Astrocyte (in vitro differentiated cells and primary cell): ENCODE data around the gene ASB16. TPM values are rescaled to one million over a fixed set of nuclear protein-coding genes. Genes with fewer than 3 reads are reported as not detected.

Experiments used
- DNase-seq: peaks from one replicate; pipeline ENCODE4 v3.0.0-alpha.2; 2010; ENCODE audit warnings: low read depth
- FAIRE-seq: peaks from 2 replicates; lab custom pipeline; 2011; peaks lifted over from hg19 to GRCh38; lab: Jason Lieb, UNC
- H2AFZ ChIP-seq: 2 replicates; pipeline ENCODE4 v1.6.0; 2012; ENCODE audit warnings: low read depth, low read length, inconsistent platforms
- H3K27ac ChIP-seq: 2 replicates; pipeline ENCODE4 v1.5.1; 2011; ENCODE audit warnings: low read depth, low read length, inconsistent platforms
- H3K27me3 ChIP-seq: 2 replicates; pipeline ENCODE4 v1.6.0; 2011; ENCODE audit warnings: low read length, inconsistent platforms; ENCODE audit not compliant: insufficient read depth
- H3K36me3 ChIP-seq: 2 replicates; pipeline ENCODE4 v1.5.1; 2011; ENCODE audit warnings: low read length, inconsistent platforms; ENCODE audit not compliant: insufficient read depth
- H3K4me1 ChIP-seq: 2 replicates; pipeline ENCODE4 v1.5.1; 2011; ENCODE audit warnings: low read length, inconsistent platforms; ENCODE audit not compliant: insufficient read depth
- H3K4me2 ChIP-seq: 2 replicates; pipeline ENCODE4 v1.6.0; 2012; ENCODE audit warnings: low read length, inconsistent platforms
- H3K4me3 ChIP-seq: 2 replicates; pipeline ENCODE4 v1.5.1; 2011; ENCODE audit warnings: low read depth, mild to moderate bottlenecking, low read length, inconsistent platforms; ENCODE audit not compliant: insufficient read depth
- H3K79me2 ChIP-seq: 2 replicates; pipeline ENCODE4 v1.6.0; 2012; ENCODE audit warnings: mild to moderate bottlenecking, low read length, inconsistent platforms; ENCODE audit not compliant: insufficient read depth
- H3K9ac ChIP-seq: 2 replicates; pipeline ENCODE4 v1.6.0; 2012; ENCODE audit warnings: mild to moderate bottlenecking, low read length, inconsistent platforms
- H3K9me3 ChIP-seq: 2 replicates; pipeline ENCODE4 v1.5.1; 2012; ENCODE audit warnings: low read depth, mild to moderate bottlenecking, low read length, inconsistent platforms; ENCODE audit not compliant: insufficient read depth
- H4K20me1 ChIP-seq: 2 replicates; pipeline ENCODE4 v1.6.0; 2012; ENCODE audit warnings: low read length, inconsistent platforms; ENCODE audit not compliant: insufficient read depth
- H3K27ac Mint-ChIP-seq: one replicate; pipeline ENCODE4 v1.8.0; 2021; ENCODE audit warnings: mild to moderate bottlenecking, mixed read lengths; ENCODE audit not compliant: unreplicated experiment
- H3K27me3 Mint-ChIP-seq: one replicate; pipeline ENCODE4 v1.8.0; 2021; ENCODE audit warnings: low read depth, mixed read lengths; ENCODE audit not compliant: unreplicated experiment
- H3K36me3 Mint-ChIP-seq: one replicate; pipeline ENCODE4 v1.8.0; 2021; ENCODE audit warnings: low read depth, mixed read lengths; ENCODE audit not compliant: unreplicated experiment
- H3K4me1 Mint-ChIP-seq: one replicate; pipeline ENCODE4 v1.8.0; 2021; ENCODE audit warnings: low read depth, mixed read lengths; ENCODE audit not compliant: unreplicated experiment
- H3K4me3 Mint-ChIP-seq: one replicate; pipeline ENCODE4 v1.8.0; 2021; ENCODE audit warnings: mild to moderate bottlenecking, moderate library complexity, mixed read lengths; ENCODE audit not compliant: unreplicated experiment
- H3K9me3 Mint-ChIP-seq: one replicate; pipeline ENCODE4 v1.8.0; 2021; ENCODE audit warnings: mild to moderate bottlenecking, mixed read lengths; ENCODE audit not compliant: unreplicated experiment
- CTCF ChIP-seq: IDR thresholded peaks from 2 replicates; pipeline ENCODE4 v1.5.1; 2011; ENCODE audit warnings: low read depth, mild to moderate bottlenecking, inconsistent platforms, low read length, moderate library complexity; ENCODE audit not compliant: insufficient read depth
- EZH2 ChIP-seq: IDR thresholded peaks from 2 replicates; pipeline ENCODE4 v1.6.1; 2012; ENCODE audit warnings: mild to moderate bottlenecking, low read length, inconsistent platforms; ENCODE audit not compliant: insufficient read depth
- total RNA-seq: library from RNA; stranded (reverse); gene quantifications from 2 replicates; pipeline ENCODE4 v1.2.1, GENCODE V29; 2021

The ASB16 gene
- total RNA-seq, 1 donor from 2014 or later: not detected

- Histone ChIP-seq H3K79me2 (peaks cover 44% of the 10 kb centered on the region), H3K4me2 (no peak overlapping the region), H3K9ac (no peak overlapping the region), H2AFZ (no peak overlapping the region), H3K27me3 (no peaks in the 10 kb centered on the region), H3K4me1 (peaks cover 20% of the 10 kb centered on the region), H4K20me1 (peaks cover 73% of the 10 kb centered on the region), H3K36me3 (peaks cover 39% of the 10 kb centered on the region), H3K27ac (no peak overlapping the region), H3K9me3 (no peaks in the 10 kb centered on the region), H3K4me3 (no peak overlapping the region)
- H3K36me3 Mint-ChIP-seq: peaks cover 32% of the 10 kb centered on the region
- FAIRE-seq (no peak), DNase-seq (no peak)
- H3K27me3 Mint-ChIP-seq: no peaks in the 10 kb centered on the region
- H3K9me3 Mint-ChIP-seq: no peaks in the 10 kb centered on the region
- H3K4me3 Mint-ChIP-seq: no peak overlapping the region
- peaks cover 8% of the 10 kb centered on the region for H3K4me1 Mint-ChIP-seq
- TF ChIP-seq CTCF (no peak), EZH2 (no peak)
- no peak overlapping the region for H3K27ac Mint-ChIP-seq
Measured at GRCh38 chr17:44214230-44214494, 43.7 kb downstream of the ASB16 start.

DNA sequence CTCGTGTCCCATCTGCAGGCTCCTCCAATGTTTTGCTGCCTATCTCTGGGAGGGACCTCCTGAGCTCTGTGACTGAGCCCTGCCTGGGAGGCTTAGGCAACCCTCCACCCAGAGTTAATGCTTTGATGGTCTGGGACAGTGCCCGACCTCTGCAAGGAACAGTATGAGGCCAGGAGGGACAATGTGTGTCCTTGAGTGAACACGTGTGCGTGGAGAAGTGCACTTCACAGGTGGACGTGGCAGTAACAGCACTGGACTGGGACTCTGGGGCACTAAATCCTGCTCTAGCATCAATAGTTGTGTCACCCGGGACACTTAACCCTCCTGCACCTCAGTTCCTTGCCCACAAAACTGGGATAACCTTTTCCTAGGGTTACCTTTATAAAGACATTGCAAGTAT is 44.4 kb downstream of the ASB16 start:
- H3K27ac ChIP-seq: no peak overlapping the region
- FAIRE-seq (no peak), DNase-seq (no peak)
- H3K79me2 ChIP-seq: peaks cover 40% of the 10 kb centered on the region
- Mint-ChIP-seq H3K36me3 (peaks cover 26% of the 10 kb centered on the region), H3K27me3 (no peaks in the 10 kb centered on the region), H3K27ac (no peak overlapping the region), H3K4me3 (peak overlapping the region; percentile 9), H3K9me3 (no peaks in the 10 kb centered on the region), H3K4me1 (peaks cover 8% of the 10 kb centered on the region)
- H3K9ac ChIP-seq: no peak overlapping the region
- no peaks in the 10 kb centered on the region for H3K9me3 ChIP-seq
- no peak for TF ChIP-seq CTCF
- no peak for TF ChIP-seq EZH2
- no peaks in the 10 kb centered on the region for H3K27me3 ChIP-seq
- no peak overlapping the region for H3K4me3 ChIP-seq
- H2AFZ ChIP-seq: no peak overlapping the region
- peaks cover 14% of the 10 kb centered on the region for H3K4me1 ChIP-seq
- no peak overlapping the region for H3K4me2 ChIP-seq
- peaks cover 66% of the 10 kb centered on the region for H4K20me1 ChIP-seq
- peaks cover 32% of the 10 kb centered on the region for H3K36me3 ChIP-seq

GRCh38 chr17:44216173-44216572 is 45.7 kb downstream of the ASB16 start:
- Mint-ChIP-seq H3K4me3 (no peak overlapping the region), H3K27ac (no peak overlapping the region), H3K36me3 (peaks cover 26% of the 10 kb centered on the region), H3K27me3 (no peaks in the 10 kb centered on the region), H3K4me1 (peaks cover 8% of the 10 kb centered on the region), H3K9me3 (no peaks in the 10 kb centered on the region)
- H3K9me3 ChIP-seq: no peaks in the 10 kb centered on the region
- H3K9ac ChIP-seq: no peak overlapping the region
- no peak overlapping the region for H2AFZ ChIP-seq
- no peak for DNase-seq
- H3K27me3 ChIP-seq: no peaks in the 10 kb centered on the region
- FAIRE-seq: no peak
- peaks cover 11% of the 10 kb centered on the region for H3K4me1 ChIP-seq
- no peak overlapping the region for H3K27ac ChIP-seq
- H4K20me1 ChIP-seq: peaks cover 58% of the 10 kb centered on the region
- TF ChIP-seq EZH2 (no peak), CTCF (no peak)
- H3K4me2 ChIP-seq: no peak overlapping the region
- peaks cover 27% of the 10 kb centered on the region for H3K36me3 ChIP-seq
- H3K79me2 ChIP-seq: peaks cover 48% of the 10 kb centered on the region
- H3K4me3 ChIP-seq: no peak overlapping the region
